ENCODE data around the gene UGT1A5.

UGT1A5 gene

GRCh38 chr2:233811087-233811486, 98.4 kb downstream of the UGT1A5 start:
- no peak for DNase-seq (ENCODE audit: low read depth)

GRCh38 chr2:233811732-233812131, 99.0 kb downstream of the UGT1A5 start:
- no peak for DNase-seq (ENCODE audit: low read depth)

GRCh38 chr2:233813236-233814055, 100.7 kb downstream of the UGT1A5 start:
- DNase-seq (ENCODE audit: low read depth): no peak

DNA sequence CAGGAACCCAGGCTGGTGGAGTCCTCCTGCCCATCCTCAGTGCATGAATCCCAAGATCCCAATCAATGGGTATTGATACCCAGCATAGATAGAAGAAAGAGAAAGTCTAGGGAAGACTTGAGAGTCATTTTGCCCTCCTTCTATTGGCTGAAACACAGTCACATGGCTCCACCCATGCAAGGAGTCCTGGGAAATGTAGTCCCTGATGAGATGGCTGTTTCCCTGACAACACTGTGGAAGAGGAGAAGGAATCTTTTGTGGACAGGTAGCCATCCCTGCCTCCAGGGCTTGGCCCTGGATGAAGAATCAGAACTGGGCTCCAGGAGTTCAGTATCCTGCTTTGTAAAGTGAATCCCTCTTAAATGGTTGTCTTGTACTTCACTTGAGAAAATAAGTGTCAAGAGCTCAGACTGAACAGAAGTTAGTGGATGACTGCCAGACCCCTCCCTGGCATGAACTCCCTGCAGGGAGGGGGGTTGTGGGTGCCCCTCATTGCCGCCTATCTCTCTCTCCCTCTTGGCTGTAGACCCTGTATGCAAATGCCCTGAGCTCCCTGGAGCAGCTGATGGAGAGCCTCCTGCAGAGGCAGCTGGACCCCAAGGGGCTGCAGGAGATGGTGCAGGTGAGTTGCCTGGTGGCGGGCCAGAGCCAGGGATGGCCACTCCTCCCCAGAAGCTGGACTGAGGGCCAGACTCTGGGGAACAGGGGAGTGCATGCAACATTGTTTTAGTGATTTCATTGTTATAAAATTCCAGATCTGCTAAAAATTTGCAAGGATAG, 101.5 kb downstream of the UGT1A5 start:
- no peak for DNase-seq (ENCODE audit: low read depth)

GRCh38 chr2:233815861-233816260, 103.2 kb downstream of the UGT1A5 start:
- no peak for DNase-seq (ENCODE audit: low read depth)

DNA sequence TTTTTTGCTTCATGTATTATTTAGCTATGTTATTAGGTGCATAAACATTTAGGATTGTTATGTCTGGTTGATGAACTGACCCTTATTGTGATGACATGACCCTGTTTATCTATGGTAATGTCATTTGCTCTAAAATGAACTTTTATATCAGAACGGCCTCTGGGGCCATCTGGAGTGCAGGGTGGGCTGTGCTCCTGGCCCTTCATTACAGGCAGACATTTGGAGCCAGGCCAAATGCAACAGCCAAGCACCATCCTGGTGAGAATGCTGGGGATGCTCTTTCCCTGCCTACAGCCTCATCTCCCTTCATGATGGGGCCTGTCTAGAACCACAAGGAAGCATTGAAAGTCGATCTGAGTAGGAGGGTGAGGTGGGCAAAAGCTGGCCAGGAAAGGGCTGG, 103.6 kb downstream of the UGT1A5 start:
- DNase-seq (ENCODE audit: low read depth): no peak

GRCh38 chr2:233816771-233817170, 104.1 kb downstream of the UGT1A5 start:
- DNase-seq (ENCODE audit: low read depth): no peak

- no peak for DNase-seq (ENCODE audit: low read depth)
Measured at GRCh38 chr2:233817361-233817911, 104.7 kb downstream of the UGT1A5 start.

DNA sequence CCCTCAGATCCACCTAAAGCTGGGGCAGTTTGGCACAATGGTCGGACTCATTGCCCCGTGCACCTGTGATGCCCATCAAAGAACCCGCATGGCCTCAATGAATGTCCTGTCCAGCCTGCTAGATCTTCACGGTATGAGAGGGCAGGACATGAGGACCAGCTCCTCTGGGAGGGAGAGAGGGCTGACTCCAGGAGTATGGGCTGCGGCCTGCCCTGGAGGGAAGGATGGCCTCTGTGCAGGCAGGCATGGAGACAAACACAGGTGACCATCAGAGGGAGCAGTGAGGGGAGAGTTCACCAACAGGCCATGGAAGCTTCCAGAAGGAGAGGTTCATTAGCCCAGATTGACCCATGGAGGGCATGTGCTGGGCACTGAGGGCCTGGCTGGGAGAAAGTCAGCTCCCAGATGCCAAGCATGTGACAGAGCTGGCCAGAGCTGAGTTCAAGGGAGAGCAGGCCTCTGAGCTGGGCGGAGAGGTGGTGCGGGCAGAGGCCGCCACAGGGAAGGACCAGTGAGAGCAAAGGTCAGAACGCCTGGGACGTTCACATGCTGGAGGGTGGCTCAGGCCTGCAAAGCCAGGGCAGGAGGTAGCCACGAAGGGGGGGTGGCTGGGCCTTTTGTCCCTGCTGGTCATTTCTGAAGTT, 105.4 kb downstream of the UGT1A5 start:
- no peak for DNase-seq (ENCODE audit: low read depth)

DNA sequence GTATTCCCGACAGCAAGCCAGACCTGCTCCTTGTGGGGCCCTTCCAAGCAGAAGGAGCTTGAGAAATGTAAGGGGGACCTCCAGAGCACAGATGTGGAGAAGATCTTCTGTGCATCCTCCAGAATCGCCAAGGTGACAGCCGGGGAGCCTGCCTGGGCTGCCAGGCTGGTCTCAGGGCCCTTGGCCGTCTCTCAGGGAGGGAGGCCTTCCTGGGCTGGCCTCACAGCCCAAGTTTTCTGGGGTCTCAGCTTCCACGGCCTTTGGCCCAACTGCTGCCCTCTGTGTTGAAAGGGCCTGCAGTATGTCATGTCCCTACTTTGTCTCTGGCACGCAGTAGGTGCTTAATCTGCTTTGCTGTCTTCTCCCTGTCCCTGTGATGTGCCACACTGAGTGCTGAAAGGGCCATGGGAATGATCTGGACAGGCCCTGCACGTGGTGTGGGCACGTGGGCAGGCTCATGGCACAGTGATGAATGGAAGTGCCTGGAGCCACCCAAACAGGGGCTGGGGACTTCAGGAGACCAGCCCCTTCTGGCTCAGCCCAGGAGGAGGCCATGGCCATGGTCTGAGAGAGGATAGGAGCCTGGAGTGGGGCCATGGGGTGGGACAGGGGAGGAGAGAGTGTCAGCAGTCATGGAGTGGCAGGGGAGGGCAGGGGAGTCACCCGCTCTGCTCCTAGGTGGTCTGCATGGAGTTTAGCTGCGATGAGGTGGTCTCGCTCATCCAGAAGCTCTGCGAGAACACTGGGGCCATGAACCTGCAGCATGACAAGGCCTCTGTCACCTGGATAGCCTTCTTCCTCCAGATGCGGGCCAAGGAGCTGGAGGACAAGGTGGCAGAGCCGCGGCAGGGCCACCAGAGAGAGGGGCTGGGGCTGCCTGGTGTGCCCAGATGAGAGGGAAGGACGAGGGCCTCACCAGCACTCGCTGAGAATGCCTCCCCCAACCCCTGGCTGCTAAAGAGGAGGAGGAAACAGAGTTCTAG, 106.2 kb downstream of the UGT1A5 start:
- no peak for DNase-seq (ENCODE audit: low read depth)

DNA sequence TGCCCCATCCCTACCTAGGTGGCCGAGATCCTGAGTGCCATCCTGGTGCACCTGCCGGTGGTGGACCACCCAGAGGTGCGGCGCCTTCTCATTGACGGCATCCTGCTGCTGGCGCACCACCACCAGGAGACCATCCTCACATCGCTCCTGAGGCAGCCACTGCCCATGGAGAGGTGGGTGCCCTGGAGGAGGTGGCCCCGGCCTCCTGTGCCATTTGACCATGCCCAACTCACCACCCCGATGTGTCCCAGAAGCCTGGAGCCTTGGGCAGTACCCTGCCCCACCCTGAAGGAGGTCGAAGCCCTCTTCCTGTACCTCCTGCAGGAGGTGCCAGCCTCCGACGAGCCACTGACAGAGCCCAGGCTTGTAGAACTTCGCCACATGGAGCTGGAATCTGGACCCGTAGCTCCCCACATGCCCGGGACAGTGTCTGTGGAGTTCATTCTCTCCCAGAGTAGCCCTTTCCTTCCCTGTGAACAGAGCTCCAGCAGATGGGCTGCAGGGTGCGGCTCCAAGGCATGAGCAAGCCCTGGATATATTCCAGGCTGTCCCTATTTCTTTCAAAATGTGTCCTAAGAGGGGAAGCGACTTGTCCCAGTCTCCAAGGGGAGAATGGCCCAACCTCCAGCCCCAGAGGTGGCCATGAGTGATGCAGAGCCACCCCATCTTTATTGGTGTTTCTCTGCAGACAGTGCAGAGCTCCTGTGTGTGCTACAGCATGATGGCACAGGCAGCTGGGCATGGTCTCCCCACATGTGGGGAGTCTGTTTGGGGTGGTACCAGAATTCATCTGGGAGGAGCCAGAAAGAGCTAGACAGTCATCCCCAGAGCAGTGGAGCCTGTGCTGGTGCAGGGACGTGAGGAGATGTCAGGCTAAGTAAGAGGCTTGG, 107.4 kb downstream of the UGT1A5 start:
- no peak for DNase-seq (ENCODE audit: low read depth)

DNA sequence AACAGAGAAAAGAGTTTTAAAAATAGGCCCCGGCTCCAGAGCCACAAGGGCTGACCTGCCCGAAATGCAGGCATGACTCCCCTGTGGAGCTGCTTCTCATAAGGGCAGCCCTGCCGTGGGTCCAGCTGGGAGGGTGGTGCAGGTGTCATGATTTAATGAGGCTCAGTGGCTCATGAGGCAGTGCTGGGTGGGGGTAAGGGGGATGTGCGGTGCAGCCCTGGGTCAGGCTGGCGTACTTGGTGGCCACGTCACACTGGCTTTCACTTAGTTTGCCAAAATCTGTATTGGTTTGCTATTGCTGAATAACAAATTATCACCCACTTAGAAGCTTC, 108.0 kb downstream of the UGT1A5 start:
- DNase-seq (ENCODE audit: low read depth): no peak

DNA sequence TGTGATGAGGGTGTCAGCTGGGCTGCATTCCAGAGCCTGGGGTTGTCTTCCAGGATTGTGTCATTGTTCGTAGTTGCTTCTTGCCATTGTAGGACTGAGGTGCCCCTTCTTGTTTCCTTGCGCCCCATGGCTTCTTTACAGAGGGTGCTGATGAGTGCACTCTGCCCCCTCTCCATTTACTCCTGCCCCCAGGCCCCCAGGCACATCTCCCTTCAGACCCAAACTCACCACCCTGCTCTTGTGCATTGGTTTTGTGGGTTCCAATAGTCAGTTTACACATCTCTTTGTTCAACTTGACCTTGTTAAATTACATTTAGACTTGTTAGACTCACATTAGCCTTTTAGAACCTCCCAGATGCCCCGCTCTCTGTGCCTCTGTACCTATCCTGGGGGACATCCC, 108.5 kb downstream of the UGT1A5 start:
- DNase-seq (ENCODE audit: low read depth): no peak

DNA sequence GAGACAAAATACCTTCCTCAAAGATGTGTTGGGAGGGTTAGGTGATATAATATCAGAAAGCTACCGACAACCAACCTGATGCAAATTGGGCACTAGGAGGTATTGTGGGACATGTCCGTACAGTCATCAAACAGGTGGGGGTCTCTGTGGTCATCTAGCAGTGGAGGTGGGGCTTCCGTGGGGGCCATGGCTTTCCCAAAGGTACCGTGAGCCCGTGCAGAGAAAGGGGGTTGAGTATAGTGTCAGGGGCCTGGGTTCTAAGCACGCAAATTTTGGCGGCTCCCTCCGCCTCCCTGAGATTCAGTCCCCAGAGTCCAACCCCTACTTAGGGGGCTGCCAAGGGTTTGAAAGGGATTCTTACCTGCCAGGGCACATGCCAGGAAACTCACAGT, 109.0 kb downstream of the UGT1A5 start:
- no peak for DNase-seq (ENCODE audit: low read depth)

- DNase-seq (ENCODE audit: low read depth): no peak
Measured at GRCh38 chr2:233822101-233822771, 109.5 kb downstream of the UGT1A5 start.
